Measurements from ENCODE around the gene TXNDC15.
"Not testable (repeated sequence)": the region's sequence is repeated elsewhere in the genome, so short reads cannot be mapped to it uniquely, and the experiment has no call there.

The TXNDC15 gene

GRCh38 chr5:134892926-134893325 is 18.8 kb downstream of the TXNDC15 start:
- H3K36me3 ChIP-seq (ENCODE audit: control insufficient read depth, insufficient read depth, low read length), result peaks cover 29% of the 10 kb centered on the region

GRCh38 chr5:134893748-134894505 is 19.8 kb downstream of the TXNDC15 start:
- H3K4me1 ChIP-seq (ENCODE audit: control insufficient read depth, insufficient read depth, low read length, poor library complexity, severe bottlenecking), result no peaks in the 10 kb centered on the region
- H3K4me3 ChIP-seq (ENCODE audit: insufficient read depth, low read depth, low read length, poor library complexity, severe bottlenecking), result no peak overlapping the region
- peaks cover 28% of the 10 kb centered on the region for H3K36me3 ChIP-seq (ENCODE audit: control insufficient read depth, insufficient read depth, low read length)
- H3K27ac ChIP-seq (ENCODE audit: insufficient read depth, low read length, poor library complexity, severe bottlenecking), result no peak overlapping the region
- H3K9me3 ChIP-seq (ENCODE audit: control insufficient read depth, low read length), result no peaks in the 10 kb centered on the region
- DNase-seq, result no peak
- H3K27me3 ChIP-seq (replicated peaks; ENCODE audit: control insufficient read depth, insufficient read depth, low read length, poor library complexity, severe bottlenecking), result no peaks in the 10 kb centered on the region

More at GRCh38 chr5:134892926-134893325, 18.8 kb downstream of the TXNDC15 start:
- no peaks in the 10 kb centered on the region for H3K27me3 ChIP-seq (replicated peaks; ENCODE audit: control insufficient read depth, insufficient read depth, low read length, poor library complexity, severe bottlenecking)
- DNase-seq, result no peak
- H3K9me3 ChIP-seq (ENCODE audit: control insufficient read depth, low read length), result no peaks in the 10 kb centered on the region
- no peaks in the 10 kb centered on the region for H3K4me1 ChIP-seq (ENCODE audit: control insufficient read depth, insufficient read depth, low read length, poor library complexity, severe bottlenecking)
- H3K4me3 ChIP-seq (ENCODE audit: insufficient read depth, low read depth, low read length, poor library complexity, severe bottlenecking), result no peak overlapping the region
- H3K27ac ChIP-seq (ENCODE audit: insufficient read depth, low read length, poor library complexity, severe bottlenecking), result no peak overlapping the region

- H3K4me1 ChIP-seq (ENCODE audit: control insufficient read depth, insufficient read depth, low read length, poor library complexity, severe bottlenecking), result no peaks in the 10 kb centered on the region
- peaks cover 23% of the 10 kb centered on the region for H3K36me3 ChIP-seq (ENCODE audit: control insufficient read depth, insufficient read depth, low read length)
- no peak for DNase-seq
- no peaks in the 10 kb centered on the region for H3K9me3 ChIP-seq (ENCODE audit: control insufficient read depth, low read length)
- H3K27me3 ChIP-seq (replicated peaks; ENCODE audit: control insufficient read depth, insufficient read depth, low read length, poor library complexity, severe bottlenecking), result no peaks in the 10 kb centered on the region
- no peak overlapping the region for H3K27ac ChIP-seq (ENCODE audit: insufficient read depth, low read length, poor library complexity, severe bottlenecking)
- no peak overlapping the region for H3K4me3 ChIP-seq (ENCODE audit: insufficient read depth, low read depth, low read length, poor library complexity, severe bottlenecking)
These were observed 28.1 kb downstream of the TXNDC15 start for GRCh38 chr5:134902071-134902801.

- Histone ChIP-seq H3K36me3 (ENCODE audit: control insufficient read depth, insufficient read depth, low read length) (peaks cover 4% of the 10 kb centered on the region), H3K27me3 (replicated peaks; ENCODE audit: control insufficient read depth, insufficient read depth, low read length, poor library complexity, severe bottlenecking) (no peaks in the 10 kb centered on the region), H3K9me3 (ENCODE audit: control insufficient read depth, low read length) (no peaks in the 10 kb centered on the region), H3K4me1 (ENCODE audit: control insufficient read depth, insufficient read depth, low read length, poor library complexity, severe bottlenecking) (no peaks in the 10 kb centered on the region), H3K4me3 (ENCODE audit: insufficient read depth, low read depth, low read length, poor library complexity, severe bottlenecking) (peak within 1 kb of the TSS; percentile 77), H3K27ac (ENCODE audit: insufficient read depth, low read length, poor library complexity, severe bottlenecking) (peak within 1 kb of the TSS; percentile 94)
- DNase-seq, result peak; percentile 79 to 85 (median 82)
These were observed 30.6 kb downstream of the TXNDC15 start, which contains the start of gene PCBD2 for GRCh38 chr5:134904610-134905245. Gene PCBD2 (plus strand): TSS chr5:134905131. CDS start chr5:134905140, 9 bp downstream.

GRCh38 chr5:134905246-134905996 is 31.2 kb downstream of the TXNDC15 start:
- Histone ChIP-seq H3K4me3 (ENCODE audit: insufficient read depth, low read depth, low read length, poor library complexity, severe bottlenecking) (peak overlapping the region; percentile 77), H3K36me3 (ENCODE audit: control insufficient read depth, insufficient read depth, low read length) (peaks cover under 1% of the 10 kb centered on the region), H3K27me3 (replicated peaks; ENCODE audit: control insufficient read depth, insufficient read depth, low read length, poor library complexity, severe bottlenecking) (no peaks in the 10 kb centered on the region), H3K9me3 (ENCODE audit: control insufficient read depth, low read length) (no peaks in the 10 kb centered on the region), H3K27ac (ENCODE audit: insufficient read depth, low read length, poor library complexity, severe bottlenecking) (peak overlapping the region; percentile 94), H3K4me1 (ENCODE audit: control insufficient read depth, insufficient read depth, low read length, poor library complexity, severe bottlenecking) (no peaks in the 10 kb centered on the region)
- DNase-seq, result peak; percentile 38 to 48 (median 43)

GRCh38 chr5:134906811-134907210 is 32.6 kb downstream of the TXNDC15 start:
- no peak for DNase-seq
- no peak overlapping the region for H3K27ac ChIP-seq (ENCODE audit: insufficient read depth, low read length, poor library complexity, severe bottlenecking)
- no peaks in the 10 kb centered on the region for H3K27me3 ChIP-seq (replicated peaks; ENCODE audit: control insufficient read depth, insufficient read depth, low read length, poor library complexity, severe bottlenecking)
- H3K4me3 ChIP-seq (ENCODE audit: insufficient read depth, low read depth, low read length, poor library complexity, severe bottlenecking), result no peak overlapping the region
- no peaks in the 10 kb centered on the region for H3K9me3 ChIP-seq (ENCODE audit: control insufficient read depth, low read length)
- H3K4me1 ChIP-seq (ENCODE audit: control insufficient read depth, insufficient read depth, low read length, poor library complexity, severe bottlenecking), result no peaks in the 10 kb centered on the region
- peaks cover 10% of the 10 kb centered on the region for H3K36me3 ChIP-seq (ENCODE audit: control insufficient read depth, insufficient read depth, low read length)

- not testable (repeated sequence) for H3K4me1 ChIP-seq (ENCODE audit: control insufficient read depth, insufficient read depth, low read length, poor library complexity, severe bottlenecking); H3K27me3 ChIP-seq (replicated peaks; ENCODE audit: control insufficient read depth, insufficient read depth, low read length, poor library complexity, severe bottlenecking); DNase-seq; H3K4me3 ChIP-seq (ENCODE audit: insufficient read depth, low read depth, low read length, poor library complexity, severe bottlenecking); H3K27ac ChIP-seq (ENCODE audit: insufficient read depth, low read length, poor library complexity, severe bottlenecking); H3K9me3 ChIP-seq (ENCODE audit: control insufficient read depth, low read length)
- peaks cover 23% of the 10 kb centered on the region for H3K36me3 ChIP-seq (ENCODE audit: control insufficient read depth, insufficient read depth, low read length)
These were observed 36.6 kb downstream of the TXNDC15 start for GRCh38 chr5:134910752-134911151.

GRCh38 chr5:134911285-134912206 is 37.4 kb downstream of the TXNDC15 start:
- no peaks in the 10 kb centered on the region for H3K4me1 ChIP-seq (ENCODE audit: control insufficient read depth, insufficient read depth, low read length, poor library complexity, severe bottlenecking)
- no peak overlapping the region for H3K27ac ChIP-seq (ENCODE audit: insufficient read depth, low read length, poor library complexity, severe bottlenecking)
- H3K27me3 ChIP-seq (replicated peaks; ENCODE audit: control insufficient read depth, insufficient read depth, low read length, poor library complexity, severe bottlenecking), result no peaks in the 10 kb centered on the region
- H3K9me3 ChIP-seq (ENCODE audit: control insufficient read depth, low read length), result no peaks in the 10 kb centered on the region
- DNase-seq, result no peak
- H3K36me3 ChIP-seq (ENCODE audit: control insufficient read depth, insufficient read depth, low read length), result peaks cover 24% of the 10 kb centered on the region
- no peak overlapping the region for H3K4me3 ChIP-seq (ENCODE audit: insufficient read depth, low read depth, low read length, poor library complexity, severe bottlenecking)

GRCh38 chr5:134913254-134913653 is 39.1 kb downstream of the TXNDC15 start:
- H3K4me3 ChIP-seq (ENCODE audit: insufficient read depth, low read depth, low read length, poor library complexity, severe bottlenecking), result no peak overlapping the region
- no peak overlapping the region for H3K27ac ChIP-seq (ENCODE audit: insufficient read depth, low read length, poor library complexity, severe bottlenecking)
- H3K4me1 ChIP-seq (ENCODE audit: control insufficient read depth, insufficient read depth, low read length, poor library complexity, severe bottlenecking), result no peaks in the 10 kb centered on the region
- no peaks in the 10 kb centered on the region for H3K27me3 ChIP-seq (replicated peaks; ENCODE audit: control insufficient read depth, insufficient read depth, low read length, poor library complexity, severe bottlenecking)
- peaks cover 24% of the 10 kb centered on the region for H3K36me3 ChIP-seq (ENCODE audit: control insufficient read depth, insufficient read depth, low read length)
- DNase-seq, result no peak
- no peaks in the 10 kb centered on the region for H3K9me3 ChIP-seq (ENCODE audit: control insufficient read depth, low read length)
